ENCODE results near the gene MRPL28.
A peak's percentile ranks its signal among the peaks of the same experiment; 100 is the strongest.

The MRPL28 gene

GRCh38 chr16:373020-373598, 2.8 kb upstream of the MRPL28 start:
- Histone ChIP-seq H4K20me1 (peaks cover 5 to 90% (median 41%) of the 10 kb centered on the region in 11 experiments; a peak in 20 of 22 replicates), H3K27ac (no peak overlapping the region), H3K9ac (0 out of 22 replicates have a peak overlapping the region, but pooled peaks of 1 of the 11 experiments have one; percentile 64), H3K4me1 (peaks cover 32 to 44% (median 41%) of the 10 kb centered on the region in 10 experiments), H3K4me2 (peak overlapping the region in 7 of 11 experiments; percentile 84 to 93 (median 89); a peak in 11 of 22 replicates), H3K4me3 (no peak overlapping the region), H3K36me3 (peaks cover 63 to 84% (median 73%) of the 10 kb centered on the region in 11 experiments), H3K27me3 (no peaks in the 10 kb centered on the region), H3K9me3 (replicated peaks in 1 of 11) (no peaks in the 10 kb centered on the region)
- TF ChIP-seq Cebpa-rat (IDR thresholded peaks at IDR 0.05): no peak

- H3K36me3 ChIP-seq: peaks cover 69 to 85% (median 76%) of the 10 kb centered on the region in 11 experiments
- peak overlapping the region; percentile 79 to 94 (median 89); a peak in 21 of 22 replicates for H3K4me2 ChIP-seq
- H3K9ac ChIP-seq: peak overlapping the region in 7 of 11 experiments; percentile 1 to 67 (median 60); a peak in 9 of 22 replicates
- H4K20me1 ChIP-seq: peaks cover 0 to 90% (median 46%) of the 10 kb centered on the region in 11 experiments; a peak in 20 of 22 replicates
- H3K27ac ChIP-seq: peak overlapping the region in 4 of 11 experiments; percentile 17 to 61 (median 50); a peak in 6 of 22 replicates
- no peak overlapping the region; a peak in 1 of 20 replicates for H3K4me3 ChIP-seq
- no peaks in the 10 kb centered on the region for H3K27me3 ChIP-seq
- no peaks in the 10 kb centered on the region for H3K9me3 ChIP-seq (replicated peaks in 1 of 11)
- TF ChIP-seq Cebpa-rat (IDR thresholded peaks at IDR 0.05): no peak
- peaks cover 32 to 48% (median 43%) of the 10 kb centered on the region in 10 experiments for H3K4me1 ChIP-seq
Observed at GRCh38 chr16:372302-372983, 2.1 kb upstream of the MRPL28 start.

GRCh38 chr16:371515-372301, 1.4 kb upstream of the MRPL28 start:
- Histone ChIP-seq H3K36me3 (peaks cover 71 to 85% (median 76%) of the 10 kb centered on the region in 11 experiments), H3K4me3 (peak overlapping the region in 1 of 10 experiments; percentile 20; a peak in 2 of 20 replicates), H4K20me1 (peaks cover 0 to 87% (median 43%) of the 10 kb centered on the region in 11 experiments; a peak in 20 of 22 replicates), H3K9me3 (replicated peaks in 1 of 11) (no peaks in the 10 kb centered on the region), H3K27me3 (no peaks in the 10 kb centered on the region), H3K4me1 (peaks cover 32 to 55% (median 50%) of the 10 kb centered on the region in 10 experiments), H3K9ac (peak overlapping the region in 8 of 11 experiments; percentile 15 to 67 (median 62); a peak in 15 of 22 replicates), H3K27ac (peak overlapping the region in 6 of 11 experiments; percentile 17 to 61 (median 50); a peak in 8 of 22 replicates), H3K4me2 (peak overlapping the region; percentile 79 to 94 (median 89))
- no peak for TF ChIP-seq Cebpa-rat (IDR thresholded peaks at IDR 0.05)

GRCh38 chr16:370979-371514, 709 bp upstream of the MRPL28 start:
- Histone ChIP-seq H3K27ac (peak overlapping the region; percentile 9 to 61 (median 49); a peak in 18 of 22 replicates), H3K4me2 (peak overlapping the region; percentile 79 to 94 (median 89)), H3K9me3 (replicated peaks in 1 of 11) (no peaks in the 10 kb centered on the region), H3K36me3 (peaks cover 68 to 85% (median 76%) of the 10 kb centered on the region in 11 experiments), H3K9ac (peak overlapping the region in 10 of 11 experiments; percentile 14 to 68 (median 62); a peak in 17 of 22 replicates), H3K4me1 (peaks cover 32 to 62% (median 57%) of the 10 kb centered on the region in 10 experiments), H3K4me3 (peak overlapping the region in 9 of 10 experiments; percentile 20 to 66 (median 55); a peak in 15 of 20 replicates), H3K27me3 (no peaks in the 10 kb centered on the region), H4K20me1 (peaks cover 0 to 87% (median 40%) of the 10 kb centered on the region in 11 experiments; a peak in 20 of 22 replicates)
- TF ChIP-seq Cebpa-rat (IDR thresholded peaks at IDR 0.05): no peak

GRCh38 chr16:369866-370436, 387 bp downstream of the MRPL28 start:
- Histone ChIP-seq H3K27me3 (no peaks in the 10 kb centered on the region), H3K9ac (peak overlapping the region; percentile 40 to 79 (median 69); a peak in 21 of 22 replicates), H3K36me3 (peaks cover 58 to 76% (median 68%) of the 10 kb centered on the region in 11 experiments), H3K4me2 (peak overlapping the region; percentile 84 to 98 (median 94)), H3K27ac (peak overlapping the region in 1 of 11 experiments; percentile 22; a peak in 3 of 22 replicates), H3K9me3 (replicated peaks in 1 of 11) (no peaks in the 10 kb centered on the region), H4K20me1 (peaks cover 0 to 80% (median 42%) of the 10 kb centered on the region in 11 experiments; a peak in 20 of 22 replicates), H3K4me1 (peaks cover 32 to 72% (median 65%) of the 10 kb centered on the region in 10 experiments), H3K4me3 (peak overlapping the region; percentile 43 to 66 (median 55))
- TF ChIP-seq Cebpa-rat (IDR thresholded peaks at IDR 0.05): no peak

- Histone ChIP-seq H3K9me3 (replicated peaks in 1 of 11) (no peaks in the 10 kb centered on the region), H3K9ac (peak overlapping the region; percentile 40 to 79 (median 69); a peak in 21 of 22 replicates), H3K27me3 (no peaks in the 10 kb centered on the region), H3K36me3 (peaks cover 52 to 71% (median 62%) of the 10 kb centered on the region in 11 experiments), H3K4me2 (peak overlapping the region; percentile 84 to 98 (median 94)), H4K20me1 (peaks cover 0 to 77% (median 42%) of the 10 kb centered on the region in 11 experiments; a peak in 20 of 22 replicates), H3K27ac (peak overlapping the region in 1 of 11 experiments; percentile 22; a peak in 3 of 22 replicates), H3K4me3 (peak overlapping the region; percentile 43 to 66 (median 55)), H3K4me1 (peaks cover 32 to 77% (median 68%) of the 10 kb centered on the region in 10 experiments)
- no peak for TF ChIP-seq Cebpa-rat (IDR thresholded peaks at IDR 0.05)
Observed at GRCh38 chr16:369275-369865, 968 bp downstream of the MRPL28 start.

GRCh38 chr16:368388-369158, 1.8 kb downstream of the MRPL28 start:
- Histone ChIP-seq H3K4me1 (peaks cover 32 to 83% (median 72%) of the 10 kb centered on the region in 10 experiments), H3K27me3 (no peaks in the 10 kb centered on the region), H3K4me3 (no peak overlapping the region), H3K4me2 (peak overlapping the region in 9 of 11 experiments; percentile 84 to 98 (median 95); a peak in 16 of 22 replicates), H3K27ac (no peak overlapping the region), H4K20me1 (peaks cover 0 to 74% (median 42%) of the 10 kb centered on the region in 11 experiments; a peak in 20 of 22 replicates), H3K9me3 (replicated peaks in 1 of 11) (no peaks in the 10 kb centered on the region), H3K36me3 (peaks cover 44 to 63% (median 54%) of the 10 kb centered on the region in 11 experiments), H3K9ac (peak overlapping the region; percentile 6 to 79 (median 68); a peak in 10 of 22 replicates)
- no peak for TF ChIP-seq Cebpa-rat (IDR thresholded peaks at IDR 0.05)
